SH-SY5Y (cell line): ENCODE measurements around the gene ARID4B.

Source experiments
- GATA2 ChIP-seq: IDR thresholded peaks from 2 replicates; pipeline ENCODE4 v1.6.1; 2011; ENCODE audit warnings: mild to moderate bottlenecking, low read depth, low read length
- GATA3 ChIP-seq: IDR thresholded peaks from 2 replicates; pipeline ENCODE4 v1.6.1; 2011; ENCODE audit warnings: low read depth, mild to moderate bottlenecking, low read length, moderate library complexity

Gene ARID4B

GRCh38 chr1:235275223-235275622 lies 52.8 kb downstream of the ARID4B start:
- TF ChIP-seq GATA2: no peak
- no peak for TF ChIP-seq GATA3

GRCh38 chr1:235272851-235273250 lies 55.1 kb downstream of the ARID4B start:
- no peak for TF ChIP-seq GATA2
- TF ChIP-seq GATA3: no peak

DNA sequence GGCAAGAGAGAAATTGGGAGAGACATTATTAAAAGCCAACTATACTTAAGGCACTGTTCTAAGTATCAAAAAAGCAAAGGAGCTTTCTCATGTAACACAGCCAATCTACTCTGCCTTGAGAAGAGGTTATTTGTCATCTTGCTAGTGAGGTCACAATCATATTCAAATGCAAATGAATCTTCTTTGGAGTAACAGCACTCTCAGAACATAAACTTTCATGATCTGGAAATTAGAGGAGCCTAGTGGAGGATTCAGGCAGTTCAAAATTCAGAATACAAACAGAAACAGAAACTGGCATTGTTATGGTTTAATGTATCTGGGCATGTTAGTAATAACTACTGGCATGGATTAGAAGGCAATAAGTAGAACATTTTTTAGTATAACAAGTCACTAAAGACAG lies 57.4 kb downstream of the ARID4B start:
- TF ChIP-seq GATA3: no peak
- no peak for TF ChIP-seq GATA2

GRCh38 chr1:235268379-235269125 lies 59.4 kb downstream of the ARID4B start:
- no peak for TF ChIP-seq GATA2

DNA sequence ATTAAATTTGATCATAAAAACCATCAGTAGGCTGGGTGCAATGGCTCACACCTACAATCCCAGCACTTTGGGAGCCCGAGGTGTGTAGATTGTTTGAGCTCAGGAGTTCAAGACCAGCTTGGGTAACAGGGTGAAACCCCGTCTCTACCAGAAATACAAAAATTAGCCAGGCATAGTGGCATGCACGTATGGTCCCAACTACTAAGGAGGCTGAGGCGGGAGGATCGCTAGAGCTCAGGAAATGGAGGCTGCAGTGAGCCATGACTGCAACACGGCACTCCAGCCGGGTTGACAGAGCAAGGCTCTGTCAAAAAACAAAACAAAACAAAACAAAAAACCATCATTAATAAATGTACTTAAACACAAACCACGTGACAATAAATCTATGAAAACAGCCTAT lies 61.0 kb downstream of the ARID4B start:
- TF ChIP-seq GATA2 (no peak), GATA3 (no peak)

- no peak for TF ChIP-seq GATA2
- TF ChIP-seq GATA3: no peak
Measured at GRCh38 chr1:235266325-235266724, 61.7 kb downstream of the ARID4B start.

GRCh38 chr1:235265900-235266299 lies 62.1 kb downstream of the ARID4B start:
- TF ChIP-seq GATA3 (no peak), GATA2 (no peak)

DNA sequence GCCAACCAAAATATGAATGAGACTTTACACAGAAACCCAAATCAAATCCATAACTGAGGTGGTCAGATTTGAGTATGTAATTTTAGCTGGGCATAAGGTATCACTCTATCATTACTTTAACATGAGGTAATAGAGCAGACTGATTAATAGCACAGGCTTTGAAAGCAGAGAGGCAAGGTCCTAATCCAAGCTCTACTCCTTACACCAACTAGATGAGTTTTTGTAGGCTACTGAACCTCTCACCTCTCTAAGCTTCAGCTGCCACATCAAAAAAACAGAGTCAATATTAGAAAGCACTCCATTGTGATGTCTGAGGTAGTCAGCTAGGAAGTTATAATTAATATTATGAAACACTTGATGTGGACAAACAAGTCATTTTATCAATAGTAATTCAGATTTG lies 63.7 kb downstream of the ARID4B start:
- TF ChIP-seq GATA2: no peak

- TF ChIP-seq GATA2: no peak
- TF ChIP-seq GATA3: no peak
Measured at GRCh38 chr1:235262539-235262938, 65.4 kb downstream of the ARID4B start.

- TF ChIP-seq GATA3 (no peak), GATA2 (no peak)
Measured at GRCh38 chr1:235261243-235261642, 66.7 kb downstream of the ARID4B start.

GRCh38 chr1:235259133-235259778 lies 68.7 kb downstream of the ARID4B start:
- no peak for TF ChIP-seq GATA3
- TF ChIP-seq GATA2: no peak

- TF ChIP-seq GATA2: no peak
- TF ChIP-seq GATA3: no peak
Measured at GRCh38 chr1:235254721-235255120, 73.3 kb downstream of the ARID4B start.

GRCh38 chr1:235253219-235253962 lies 74.6 kb downstream of the ARID4B start:
- TF ChIP-seq GATA2: no peak
- TF ChIP-seq GATA3: no peak

DNA sequence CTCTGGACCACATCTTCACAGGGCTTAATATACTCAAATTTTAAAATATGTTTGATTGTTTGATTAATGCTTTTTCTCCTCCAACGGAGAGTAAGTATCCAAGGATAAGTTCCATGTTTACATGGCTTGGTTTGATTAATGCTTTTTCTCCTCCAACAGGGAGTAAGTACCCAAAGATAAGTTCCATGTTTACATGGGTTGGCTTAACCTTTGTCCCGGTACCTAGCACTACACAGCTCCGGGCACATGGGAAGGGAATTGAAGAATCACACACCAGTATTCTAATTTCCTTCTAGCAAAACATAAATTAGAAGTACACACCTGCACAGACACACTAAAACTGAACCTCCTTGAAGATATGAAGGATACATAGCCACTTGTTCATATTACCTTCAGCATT lies 77.5 kb downstream of the ARID4B start:
- TF ChIP-seq GATA2 (no peak), GATA3 (no peak)

GRCh38 chr1:235246022-235246948 lies 81.7 kb downstream of the ARID4B start:
- TF ChIP-seq GATA3 (no peak), GATA2 (no peak)
